Osteoblast (primary cell): Measurements from ENCODE around the gene GABRR3. TPM values are rescaled to one million over a fixed set of nuclear protein-coding genes. Genes with fewer than 3 reads are reported as not detected.

ENCODE experiments used
- DNase-seq: peaks from one replicate; pipeline ENCODE4 v3.0.0; 2011; ENCODE audit warnings: low spot score, mixed read lengths; ENCODE audit not compliant: insufficient read length; ENCODE audit errors: missing footprints
- H2AFZ ChIP-seq: 2 replicates; pipeline ENCODE4 v1.6.0; 2011; ENCODE audit warnings: mild to moderate bottlenecking, low read length
- H3K27ac ChIP-seq: 2 replicates; pipeline ENCODE4 v1.5.1; 2011; ENCODE audit warnings: mild to moderate bottlenecking, low read depth, low read length, moderate library complexity
- H3K27me3 ChIP-seq: 2 replicates; pipeline ENCODE4 v1.6.0; 2012; ENCODE audit warnings: mild to moderate bottlenecking, control low read depth, inconsistent platforms, low read length, moderate library complexity; ENCODE audit not compliant: insufficient read depth
- H3K36me3 ChIP-seq: 2 replicates; pipeline ENCODE4 v1.5.1; 2011; ENCODE audit warnings: mild to moderate bottlenecking, low read length, control low read depth, moderate library complexity; ENCODE audit not compliant: insufficient read depth
- H3K4me1 ChIP-seq: 2 replicates; pipeline ENCODE4 v1.5.1; 2011; ENCODE audit warnings: mild to moderate bottlenecking, low read length, control low read depth, moderate library complexity; ENCODE audit not compliant: insufficient read depth
- H3K4me2 ChIP-seq: 2 replicates; pipeline ENCODE4 v1.6.0; 2011; ENCODE audit warnings: mild to moderate bottlenecking, low read length; ENCODE audit not compliant: insufficient read depth
- H3K4me3 ChIP-seq: fragments of 200-600 bp; sonication (generic); 3 replicates; pipeline ENCODE4 v1.5.1; 2012; ENCODE audit warnings: mild to moderate bottlenecking, low read length, inconsistent platforms; ENCODE audit not compliant: insufficient read depth
- H3K79me2 ChIP-seq: 2 replicates; pipeline ENCODE4 v1.6.0; 2012; ENCODE audit warnings: mild to moderate bottlenecking, low read length, control low read depth, inconsistent platforms; ENCODE audit not compliant: insufficient read depth
- H3K9me3 ChIP-seq: 2 replicates; pipeline ENCODE4 v1.5.1; 2011; ENCODE audit warnings: low read depth, low read length, control low read depth
- H4K20me1 ChIP-seq: 2 replicates; pipeline ENCODE4 v1.6.0; 2012; ENCODE audit warnings: mild to moderate bottlenecking, low read length, control low read depth; ENCODE audit not compliant: insufficient read depth
- CTCF ChIP-seq: IDR thresholded peaks from 2 replicates; pipeline ENCODE4 v1.5.1; 2011; ENCODE audit warnings: mild to moderate bottlenecking, low read depth, low read length, moderate library complexity; ENCODE audit errors: extremely low read depth
- total RNA-seq: library from RNA; depleted of rRNA; stranded (reverse); fragments of >200 nt; gene quantifications from 2 replicates; pipeline ENCODE4 v1.2.3, GENCODE V29; 2012

Gene GABRR3
- total RNA-seq, 1 donor: not detected

DNA sequence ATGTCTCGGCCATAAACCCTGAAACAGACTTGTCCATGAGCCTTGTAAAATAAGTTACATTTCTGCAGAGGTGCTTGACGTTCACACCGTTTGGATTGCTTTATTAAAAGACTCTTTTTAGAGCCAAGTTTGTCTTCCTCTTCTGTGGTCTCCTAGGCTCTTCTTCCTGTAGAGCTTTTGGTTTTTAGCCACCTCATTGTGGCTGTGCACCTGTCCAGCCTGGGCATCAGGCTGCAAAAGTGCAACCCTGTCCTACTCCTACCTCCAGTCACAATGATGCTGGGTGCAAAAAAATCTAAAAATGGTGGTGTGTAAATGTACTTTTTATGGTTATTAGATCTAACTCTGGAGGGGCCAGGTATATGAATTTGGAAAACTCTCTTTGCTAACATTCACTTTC, 60.1 kb downstream of the GABRR3 start:
- no peaks in the 10 kb centered on the region for H4K20me1 ChIP-seq
- H3K9me3 ChIP-seq: no peaks in the 10 kb centered on the region
- no peak for TF ChIP-seq CTCF
- peaks cover 9% of the 10 kb centered on the region for H3K4me1 ChIP-seq
- H2AFZ ChIP-seq: no peak overlapping the region
- peaks cover 18% of the 10 kb centered on the region for H3K79me2 ChIP-seq
- no peaks in the 10 kb centered on the region for H3K27me3 ChIP-seq
- no peak for DNase-seq
- no peaks in the 10 kb centered on the region for H3K36me3 ChIP-seq
- H3K27ac ChIP-seq: no peak overlapping the region
- no peak overlapping the region for H3K4me2 ChIP-seq
- no peak overlapping the region for H3K4me3 ChIP-seq

DNA sequence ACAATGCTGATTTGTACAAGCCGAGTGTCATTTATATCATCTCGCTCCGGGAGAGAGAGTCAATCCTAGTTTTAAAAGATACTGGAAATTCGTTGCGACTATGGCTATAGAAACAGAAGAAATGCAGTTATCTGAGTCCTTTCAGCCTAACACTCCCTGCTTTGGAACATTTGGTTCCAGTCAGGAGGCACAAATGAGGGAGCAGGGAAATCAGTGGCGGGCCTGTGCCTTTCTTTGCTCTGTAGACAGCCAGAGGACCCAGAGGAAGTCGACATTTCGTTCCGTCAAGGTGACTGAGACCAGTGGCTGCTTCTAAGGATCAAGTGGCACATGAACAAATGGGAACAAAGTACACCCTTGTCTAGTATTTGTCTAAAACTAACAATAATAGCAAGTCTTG, 62.1 kb downstream of the GABRR3 start:
- H3K4me3 ChIP-seq: peak overlapping the region; percentile 77
- H3K4me2 ChIP-seq: peak overlapping the region; percentile 89

DNA sequence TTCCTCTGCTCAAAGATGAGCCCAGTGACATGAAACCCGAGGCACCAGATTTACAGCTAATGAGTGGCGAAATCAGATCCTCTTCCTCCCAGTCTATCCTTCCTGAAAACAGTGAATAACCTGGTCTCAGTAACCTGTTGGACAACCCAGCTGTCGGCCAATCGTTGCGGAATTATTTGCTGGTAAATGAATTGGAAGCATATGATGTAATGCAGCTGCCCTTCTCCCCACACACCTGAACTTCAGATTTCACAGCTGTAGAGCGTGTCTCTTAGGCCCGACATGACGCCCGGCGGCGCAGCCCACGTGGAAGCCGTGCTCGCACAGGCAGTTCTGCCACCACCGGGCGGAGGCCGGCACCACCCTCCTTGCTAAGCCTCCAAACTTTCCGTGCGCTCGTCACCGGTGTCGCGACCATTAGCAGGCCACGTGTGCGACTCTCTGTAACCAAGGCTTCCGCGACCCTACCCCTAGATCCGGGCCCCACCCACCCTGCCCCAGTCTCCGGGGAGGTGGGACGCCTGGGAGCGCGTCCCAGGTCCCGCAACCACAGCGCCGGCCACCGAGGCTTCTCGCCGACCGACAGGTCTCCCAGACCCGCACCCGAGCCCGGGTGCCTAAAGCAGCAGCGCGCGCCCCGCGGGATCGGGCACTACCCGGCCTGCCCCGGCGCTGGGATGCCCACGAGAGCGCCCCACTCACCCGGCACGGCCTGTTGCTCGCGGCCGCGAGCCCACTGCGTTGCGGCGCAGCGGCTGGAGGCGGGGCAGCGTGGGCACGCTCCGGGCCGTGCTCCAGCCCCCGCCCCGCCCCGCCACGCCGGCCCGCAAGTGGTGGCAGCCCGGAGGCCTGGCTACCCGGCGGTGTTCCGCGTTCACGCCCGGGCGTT, 63.2 kb downstream of the GABRR3 start, which contains the start of gene RIOX2:
TSS of gene RIOX2 (minus strand) at position 753 of the 889 bp plus-strand sequence. CDS start 4,838 bp downstream, outside the sequence.
- Histone ChIP-seq H3K4me1 (peaks cover 9% of the 10 kb centered on the region), H3K36me3 (peaks cover 2% of the 10 kb centered on the region), H3K4me2 (peak within 1 kb of the TSS; percentile 89), H3K79me2 (peaks cover 49% of the 10 kb centered on the region), H3K27ac (peak within 1 kb of the TSS; percentile 50), H3K4me3 (peak within 1 kb of the TSS; percentile 77), H4K20me1 (peaks cover 13% of the 10 kb centered on the region), H2AFZ (peak within 1 kb of the TSS; percentile 88), H3K9me3 (no peaks in the 10 kb centered on the region), H3K27me3 (no peaks in the 10 kb centered on the region)
- peak; percentile 94 for DNase-seq
- TF ChIP-seq CTCF: no peak

More for the DNA sequence above, 62.1 kb downstream of the GABRR3 start:
- no peak overlapping the region for H3K27ac ChIP-seq
- H4K20me1 ChIP-seq: peaks cover 13% of the 10 kb centered on the region
- no peaks in the 10 kb centered on the region for H3K27me3 ChIP-seq
- H2AFZ ChIP-seq: peak overlapping the region; percentile 88
- peaks cover 38% of the 10 kb centered on the region for H3K79me2 ChIP-seq
- DNase-seq: no peak
- H3K4me1 ChIP-seq: peaks cover 9% of the 10 kb centered on the region
- H3K36me3 ChIP-seq: no peaks in the 10 kb centered on the region
- TF ChIP-seq CTCF: no peak
- H3K9me3 ChIP-seq: no peaks in the 10 kb centered on the region

DNA sequence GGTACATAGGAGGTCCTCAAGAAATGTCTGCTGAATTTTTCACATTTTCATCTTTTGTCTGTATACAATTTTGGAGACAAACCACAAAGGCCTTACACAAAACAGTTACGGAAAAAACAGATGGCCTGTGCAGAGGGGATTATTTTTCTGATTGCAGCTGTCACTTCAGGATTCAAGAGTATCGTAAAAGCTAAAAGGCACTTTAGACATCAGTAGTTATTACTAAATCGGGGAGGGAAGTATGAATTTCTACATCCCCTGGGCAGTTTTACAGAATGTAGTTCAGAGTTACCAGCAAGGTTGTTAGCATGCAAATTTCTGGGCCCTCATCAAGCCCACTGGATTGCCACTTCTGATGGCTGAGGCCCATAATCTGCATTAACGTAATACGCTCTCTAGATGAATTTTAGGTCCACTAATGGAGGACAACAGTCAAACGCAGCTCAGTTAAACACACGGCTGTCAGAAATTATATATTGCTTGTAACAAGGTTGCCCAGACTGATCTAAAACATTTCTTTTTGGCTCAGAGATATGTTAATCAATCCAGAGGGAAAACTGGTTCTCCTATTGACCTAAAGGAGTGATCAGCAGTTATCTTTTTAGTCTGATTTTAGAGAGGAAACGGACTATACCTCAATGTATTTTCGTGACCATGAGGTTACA, 64.0 kb downstream of the GABRR3 start:
- no peaks in the 10 kb centered on the region for H3K9me3 ChIP-seq
- no peak for DNase-seq
- H4K20me1 ChIP-seq: peaks cover 13% of the 10 kb centered on the region
- H3K27me3 ChIP-seq: no peaks in the 10 kb centered on the region
- peaks cover 9% of the 10 kb centered on the region for H3K4me1 ChIP-seq
- peak overlapping the region; percentile 89 for H3K4me2 ChIP-seq
- H3K36me3 ChIP-seq: peaks cover 10% of the 10 kb centered on the region
- H3K27ac ChIP-seq: peak overlapping the region; percentile 50
- H3K4me3 ChIP-seq: peak overlapping the region; percentile 77
- no peak for TF ChIP-seq CTCF
- H2AFZ ChIP-seq: peak overlapping the region; percentile 83
- peaks cover 57% of the 10 kb centered on the region for H3K79me2 ChIP-seq
